CD14-positive monocyte (primary cell): Measurements from ENCODE around the gene GIPC3. TPM values are rescaled to one million over a fixed set of nuclear protein-coding genes. Genes with fewer than 3 reads are reported as not detected.
A peak's percentile ranks its signal among the peaks of the same experiment; 100 is the strongest.

Experiments used
- DNase-seq, 3 donors: peaks; one replicate each; pipeline ENCODE4 v3.0.0-alpha.2; 2011 to 2022
- H2AFZ ChIP-seq: 2 replicates; pipeline ENCODE4 v1.6.0; 2012; ENCODE audit warnings: mild to moderate bottlenecking, low read depth, low read length, inconsistent platforms; ENCODE audit not compliant: insufficient read depth, poor library complexity, severe bottlenecking
- H3K27ac ChIP-seq, 2 donors: 1 replicate in 1 of 2; 2 replicates in 1 of 2; pipeline ENCODE4 v1.5.1; 2012 to 2013; ENCODE audit warnings: low read length in 2 of 2, control low read depth in 1 of 2, inconsistent platforms in 1 of 2, low read depth in 1 of 2, mild to moderate bottlenecking in 1 of 2
- H3K27me3 ChIP-seq, 2 donors: one replicate each; pipeline versions ENCODE4 v1.6.0 to v1.6.1; 2011 to 2013; ENCODE audit warnings: low read length in 2 of 2; ENCODE audit not compliant: control insufficient read depth in 2 of 2, insufficient read depth in 2 of 2
- H3K36me3 ChIP-seq, 2 donors: replicated peaks in 1 of 2; 1 replicate in 1 of 2; 2 replicates in 1 of 2; pipeline versions ENCODE4 v1.5.1 to v1.6.1; 2012 to 2013; ENCODE audit warnings: low read length in 2 of 2, control low read depth in 1 of 2, inconsistent platforms in 1 of 2, mild to moderate bottlenecking in 1 of 2; ENCODE audit not compliant: insufficient read depth in 2 of 2, control insufficient read depth in 1 of 2
- H3K4me1 ChIP-seq, 2 donors: 1 replicate in 1 of 2; 2 replicates in 1 of 2; pipeline versions ENCODE4 v1.5.1 to v1.6.1; 2012 to 2013; ENCODE audit warnings: low read length in 2 of 2, control low read depth in 1 of 2, inconsistent platforms in 1 of 2, mild to moderate bottlenecking in 1 of 2, moderate library complexity in 1 of 2; ENCODE audit not compliant: insufficient read depth in 2 of 2, control insufficient read depth in 1 of 2
- H3K4me2 ChIP-seq: replicated peaks from 2 replicates; pipeline ENCODE3; 2012; ENCODE audit warnings: low read length, moderate library complexity, mild to moderate bottlenecking; ENCODE audit not compliant: poor library complexity, severe bottlenecking; ENCODE audit errors: extremely low read depth
- H3K4me3 ChIP-seq, 3 experiments: fragments of 200-600 bp in 1 of 3; sonication (generic) in 1 of 3; replicated peaks in 1 of 3; 1 replicate in 2 of 3; 2 replicates in 1 of 3; pipeline ENCODE4 v1.5.1; 2011 to 2013; ENCODE audit warnings: low read length in 3 of 3, mild to moderate bottlenecking in 3 of 3, control low read depth in 2 of 3, low read depth in 2 of 3, inconsistent platforms in 1 of 3, moderate library complexity in 1 of 3
- H3K79me2 ChIP-seq: 2 replicates; pipeline ENCODE4 v1.6.0; 2012; ENCODE audit warnings: mild to moderate bottlenecking, control low read depth, inconsistent platforms, low read length, moderate library complexity; ENCODE audit not compliant: insufficient read depth
- H3K9ac ChIP-seq: 2 replicates; pipeline ENCODE4 v1.6.0; 2017; ENCODE audit warnings: low read length, mild to moderate bottlenecking; ENCODE audit not compliant: insufficient read depth, poor library complexity, severe bottlenecking
- H3K9me3 ChIP-seq, 2 donors: replicated peaks in 1 of 2; 1 replicate in 1 of 2; 2 replicates in 1 of 2; pipeline versions ENCODE4 v1.5.1 to v1.6.1; 2012 to 2013; ENCODE audit warnings: low read length in 2 of 2, control low read depth in 1 of 2; ENCODE audit not compliant: control insufficient read depth in 1 of 2, insufficient read depth in 1 of 2
- H4K20me1 ChIP-seq: 2 replicates; pipeline ENCODE4 v1.6.0; 2012; ENCODE audit warnings: mild to moderate bottlenecking, low read length, control low read depth, moderate library complexity; ENCODE audit not compliant: insufficient read depth
- H3K27ac Mint-ChIP-seq, 7 donors: one replicate each; pipeline ENCODE4 v1.8.0; 2020; ENCODE audit warnings: mild to moderate bottlenecking in 7 of 7, mixed read lengths in 7 of 7, moderate library complexity in 6 of 7, inconsistent platforms in 2 of 7
- H3K27me3 Mint-ChIP-seq, 3 donors: one replicate each; pipeline ENCODE4 v1.8.0; 2021 to 2022; ENCODE audit warnings: low read depth in 3 of 3, mild to moderate bottlenecking in 3 of 3, mixed read lengths in 3 of 3, moderate library complexity in 3 of 3, inconsistent platforms in 1 of 3
- H3K36me3 Mint-ChIP-seq, 2 donors: one replicate each; pipeline ENCODE4 v1.8.0; 2020; ENCODE audit warnings: mixed read lengths in 2 of 2, inconsistent platforms in 1 of 2, mild to moderate bottlenecking in 1 of 2
- H3K4me1 Mint-ChIP-seq: one replicate; pipeline ENCODE4 v1.8.0; 2020; ENCODE audit warnings: mild to moderate bottlenecking, mixed read lengths
- H3K4me3 Mint-ChIP-seq, 2 donors: one replicate each; pipeline ENCODE4 v1.8.0; 2020; ENCODE audit warnings: mild to moderate bottlenecking in 2 of 2, mixed read lengths in 2 of 2, moderate library complexity in 1 of 2
- H3K9me3 Mint-ChIP-seq, 7 donors: one replicate each; pipeline ENCODE4 v1.8.0; 2020 to 2022; ENCODE audit warnings: mixed read lengths in 7 of 7, mild to moderate bottlenecking in 6 of 7, moderate library complexity in 6 of 7, inconsistent platforms in 2 of 7
- WGBS: methylation state at CpG from one replicate; pipeline ENCODE4 v1.1.5; 2013; ENCODE audit warnings: missing lambda C conversion rate; ENCODE audit not compliant: insufficient coverage; 5-methylcytosine and 5-hydroxymethylcytosine counted together
- intact Hi-C, 2 donors: fragments of 100-400 bp; cut with micrococcal nuclease; formaldehyde crosslinking; loops; one replicate each; pipeline versions ENCODE4 v1.15.0 to v1.15.1; 2023
- polyA plus RNA-seq, 3 donors: library from polyadenylated mRNA; depleted of rRNA in 1 of 3; unstranded in 2 of 3; stranded (reverse) in 1 of 3; fragments of 300-500 nt in 2 of 3; fragments of >200 nt in 1 of 3; fragmentation: Illumina TruSeq in 2 of 3; gene quantifications; 1 replicate in 2 of 3; 2 replicates in 1 of 3; pipeline ENCODE4 v1.2.3, GENCODE V29; 2012 to 2021
- TF ChIP-seq, protein P1 (sequence below): fragments of 200-600 bp; IDR thresholded peaks from one replicate; pipeline ENCODE4 v1.8.0; 2022; ENCODE audit warnings: antibody characterized with exemption, mild to moderate bottlenecking

The GIPC3 gene
- polyA plus RNA-seq, 3 donors, result 0.03 TPM; not detected in 2

- Histone ChIP-seq H3K79me2 (no peaks in the 10 kb centered on the region), H2AFZ (no peak overlapping the region), H3K4me3 (no peak overlapping the region), H3K4me2 (no peak overlapping the region), H3K27ac (no peak overlapping the region), H3K27me3 (no peaks in the 10 kb centered on the region), H3K4me1 (no peaks in the 10 kb centered on the region), H3K9ac (no peak overlapping the region), H4K20me1 (peaks cover 6% of the 10 kb centered on the region), H3K36me3 (peaks cover 62% of the 10 kb centered on the region in 2 donors), H3K9me3 (no peaks in the 10 kb centered on the region)
- intact Hi-C loops, result no loop called here
- WGBS, result 95% methylated on average over 51 of the region's 55 CpGs
- Mint-ChIP-seq H3K27ac (peak overlapping the region in 1 of 7 donors; percentile 37), H3K36me3 (peaks cover 43 to 70% of the 10 kb centered on the region in 2 donors), H3K4me1 (no peaks in the 10 kb centered on the region), H3K4me3 (no peak overlapping the region), H3K9me3 (peaks cover 0 to 4% (median 1%) of the 10 kb centered on the region in 7 donors), H3K27me3 (peaks cover 0 to 2% (median 2%) of the 10 kb centered on the region in 3 donors)
- TF ChIP-seq, protein P1, sequence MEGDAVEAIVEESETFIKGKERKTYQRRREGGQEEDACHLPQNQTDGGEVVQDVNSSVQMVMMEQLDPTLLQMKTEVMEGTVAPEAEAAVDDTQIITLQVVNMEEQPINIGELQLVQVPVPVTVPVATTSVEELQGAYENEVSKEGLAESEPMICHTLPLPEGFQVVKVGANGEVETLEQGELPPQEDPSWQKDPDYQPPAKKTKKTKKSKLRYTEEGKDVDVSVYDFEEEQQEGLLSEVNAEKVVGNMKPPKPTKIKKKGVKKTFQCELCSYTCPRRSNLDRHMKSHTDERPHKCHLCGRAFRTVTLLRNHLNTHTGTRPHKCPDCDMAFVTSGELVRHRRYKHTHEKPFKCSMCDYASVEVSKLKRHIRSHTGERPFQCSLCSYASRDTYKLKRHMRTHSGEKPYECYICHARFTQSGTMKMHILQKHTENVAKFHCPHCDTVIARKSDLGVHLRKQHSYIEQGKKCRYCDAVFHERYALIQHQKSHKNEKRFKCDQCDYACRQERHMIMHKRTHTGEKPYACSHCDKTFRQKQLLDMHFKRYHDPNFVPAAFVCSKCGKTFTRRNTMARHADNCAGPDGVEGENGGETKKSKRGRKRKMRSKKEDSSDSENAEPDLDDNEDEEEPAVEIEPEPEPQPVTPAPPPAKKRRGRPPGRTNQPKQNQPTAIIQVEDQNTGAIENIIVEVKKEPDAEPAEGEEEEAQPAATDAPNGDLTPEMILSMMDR, result no peak
- DNase-seq, result no peak
These were observed 53.2 kb downstream of the GIPC3 start for GRCh38 chr19:3638208-3639193.

DNA sequence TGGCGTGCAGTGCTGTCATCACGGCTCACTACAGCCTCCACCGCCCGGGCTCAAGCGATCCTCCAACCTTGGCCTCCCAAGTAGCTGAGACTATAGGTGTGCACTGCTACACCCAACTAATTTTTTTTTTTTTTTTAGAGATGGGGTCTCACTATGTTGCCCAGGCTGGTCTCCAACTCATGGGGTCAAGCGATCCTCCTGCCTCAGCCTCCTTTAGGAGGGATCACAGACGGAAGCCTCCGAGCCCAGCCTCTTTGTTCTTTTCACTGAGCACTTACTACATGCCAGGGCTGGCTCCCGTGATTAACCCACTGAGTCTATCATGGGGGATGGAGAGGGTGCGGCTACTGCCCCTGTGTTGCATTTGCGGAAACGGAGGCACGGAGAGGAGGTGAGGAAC lies 54.2 kb downstream of the GIPC3 start:
- H4K20me1 ChIP-seq, result peaks cover 6% of the 10 kb centered on the region

More for the DNA sequence above, 54.2 kb downstream of the GIPC3 start:
- Mint-ChIP-seq H3K27me3 (peaks cover 0 to 2% (median 2%) of the 10 kb centered on the region in 3 donors), H3K4me3 (no peak overlapping the region), H3K9me3 (peaks cover 0 to 4% (median 1%) of the 10 kb centered on the region in 7 donors), H3K36me3 (peaks cover 44 to 68% of the 10 kb centered on the region in 2 donors), H3K4me1 (no peaks in the 10 kb centered on the region), H3K27ac (no peak overlapping the region)
- Histone ChIP-seq H3K36me3 (peaks cover 64 to 71% of the 10 kb centered on the region in 2 donors), H3K79me2 (no peaks in the 10 kb centered on the region), H3K27ac (no peak overlapping the region), H3K27me3 (no peaks in the 10 kb centered on the region), H3K9me3 (no peaks in the 10 kb centered on the region), H3K4me3 (no peak overlapping the region), H3K4me1 (no peaks in the 10 kb centered on the region), H3K4me2 (no peak overlapping the region), H2AFZ (no peak overlapping the region), H3K9ac (no peak overlapping the region)
- intact Hi-C loops, result no loop called here
- 98% methylated on average over 12 of the region's 13 CpGs for WGBS
- TF ChIP-seq, protein P1, result no peak
- DNase-seq, result no peak
